H1 (cell line): ENCODE measurements around the gene TAT. TPM values are rescaled to one million over a fixed set of nuclear protein-coding genes. Genes with fewer than 3 reads are reported as not detected.

Experiments used
- CEBPB ChIP-seq: IDR thresholded peaks from 2 replicates; pipeline ENCODE4 v1.6.1; 2012; ENCODE audit warnings: low read depth, low read length
- HDAC2 ChIP-seq, 2 experiments: fragments of 300-600 bp in 1 of 2; sonication (generic) in 1 of 2; IDR thresholded peaks; 2 replicates each; pipeline ENCODE4 v1.6.1; 2011 to 2012; ENCODE audit warnings: low read depth in 2 of 2, low read length in 2 of 2, mild to moderate bottlenecking in 2 of 2, moderate library complexity in 2 of 2, borderline replicate concordance in 1 of 2, inconsistent platforms in 1 of 2
- JUND ChIP-seq: IDR thresholded peaks from 2 replicates; pipeline ENCODE4 v1.6.1; 2011; ENCODE audit warnings: mild to moderate bottlenecking, improper control_type of control experiment, low read length
- MAFK ChIP-seq: IDR thresholded peaks from 2 replicates; pipeline ENCODE4 v1.6.1; 2012; ENCODE audit warnings: low read depth, mild to moderate bottlenecking, improper control_type of control experiment, low read length
- MAX ChIP-seq: IDR thresholded peaks from 2 replicates; pipeline ENCODE4 v1.6.1; 2012; ENCODE audit warnings: inconsistent platforms
- SIN3A ChIP-seq, 2 experiments: IDR thresholded peaks in 1 of 2; conservative IDR thresholded peaks in 1 of 2; 2 replicates each; pipeline ENCODE4 v1.6.1; 2011 to 2012; ENCODE audit warnings: low read length in 2 of 2, improper control_type of control experiment in 1 of 2, low read depth in 1 of 2, mild to moderate bottlenecking in 1 of 2
- SIRT6 ChIP-seq: IDR thresholded peaks from one replicate; pipeline ENCODE4 v1.7.1; 2012; ENCODE audit warnings: low read length, inconsistent platforms
- SP1 ChIP-seq: IDR thresholded peaks from 2 replicates; pipeline ENCODE4 v1.6.1; 2011; ENCODE audit warnings: low read depth, low read length
- TBP ChIP-seq: IDR thresholded peaks from 2 replicates; pipeline ENCODE4 v1.6.1; 2011; ENCODE audit warnings: low read depth, low read length, improper control_type of control experiment
- polyA plus RNA-seq, 7 experiments: library from polyadenylated mRNA; depleted of rRNA in 3 of 7; stranded (reverse) in 5 of 7; unstranded in 2 of 7; fragments of >200 nt in 5 of 7; fragments of 200-250 nt in 2 of 7; gene quantifications; 1 replicate in 5 of 7; 2 replicates in 1 of 7; 4 replicates in 1 of 7; pipeline versions ENCODE4 v1.2.1 to v1.2.3, GENCODE V29; 2011 to 2013; ENCODE audit warnings: missing spikeins in 2 of 7, mixed read lengths in 2 of 7
- total RNA-seq: library from RNA; stranded (reverse); fragmentation: NEBNext Ultra II Directional; extraction: Animal tissue kit (Norgen Biotek cat#: 25700); gene quantifications from 2 replicates; pipeline ENCODE4 v1.2.1, GENCODE V29; 2021
- TF ChIP-seq, protein P1 (sequence below): fragments of 300-600 bp; sonication (generic); IDR thresholded peaks from 2 replicates; pipeline ENCODE4 v1.7.1; 2012; ENCODE audit warnings: low read length, moderate library complexity, mild to moderate bottlenecking, inconsistent platforms; ENCODE audit not compliant: insufficient replicate concordance

TAT gene
- total and polyA plus RNA-seq, 2 of the 8 experiments (the other 6 are each of a cell fraction or from before 2014, with no cell fraction given), result 0.03 TPM; not detected in 1

GRCh38 chr16:71526111-71526631 lies 50.7 kb downstream of the TAT start, which contains the start of gene CHST4 (continued):
- TF ChIP-seq, protein P1, sequence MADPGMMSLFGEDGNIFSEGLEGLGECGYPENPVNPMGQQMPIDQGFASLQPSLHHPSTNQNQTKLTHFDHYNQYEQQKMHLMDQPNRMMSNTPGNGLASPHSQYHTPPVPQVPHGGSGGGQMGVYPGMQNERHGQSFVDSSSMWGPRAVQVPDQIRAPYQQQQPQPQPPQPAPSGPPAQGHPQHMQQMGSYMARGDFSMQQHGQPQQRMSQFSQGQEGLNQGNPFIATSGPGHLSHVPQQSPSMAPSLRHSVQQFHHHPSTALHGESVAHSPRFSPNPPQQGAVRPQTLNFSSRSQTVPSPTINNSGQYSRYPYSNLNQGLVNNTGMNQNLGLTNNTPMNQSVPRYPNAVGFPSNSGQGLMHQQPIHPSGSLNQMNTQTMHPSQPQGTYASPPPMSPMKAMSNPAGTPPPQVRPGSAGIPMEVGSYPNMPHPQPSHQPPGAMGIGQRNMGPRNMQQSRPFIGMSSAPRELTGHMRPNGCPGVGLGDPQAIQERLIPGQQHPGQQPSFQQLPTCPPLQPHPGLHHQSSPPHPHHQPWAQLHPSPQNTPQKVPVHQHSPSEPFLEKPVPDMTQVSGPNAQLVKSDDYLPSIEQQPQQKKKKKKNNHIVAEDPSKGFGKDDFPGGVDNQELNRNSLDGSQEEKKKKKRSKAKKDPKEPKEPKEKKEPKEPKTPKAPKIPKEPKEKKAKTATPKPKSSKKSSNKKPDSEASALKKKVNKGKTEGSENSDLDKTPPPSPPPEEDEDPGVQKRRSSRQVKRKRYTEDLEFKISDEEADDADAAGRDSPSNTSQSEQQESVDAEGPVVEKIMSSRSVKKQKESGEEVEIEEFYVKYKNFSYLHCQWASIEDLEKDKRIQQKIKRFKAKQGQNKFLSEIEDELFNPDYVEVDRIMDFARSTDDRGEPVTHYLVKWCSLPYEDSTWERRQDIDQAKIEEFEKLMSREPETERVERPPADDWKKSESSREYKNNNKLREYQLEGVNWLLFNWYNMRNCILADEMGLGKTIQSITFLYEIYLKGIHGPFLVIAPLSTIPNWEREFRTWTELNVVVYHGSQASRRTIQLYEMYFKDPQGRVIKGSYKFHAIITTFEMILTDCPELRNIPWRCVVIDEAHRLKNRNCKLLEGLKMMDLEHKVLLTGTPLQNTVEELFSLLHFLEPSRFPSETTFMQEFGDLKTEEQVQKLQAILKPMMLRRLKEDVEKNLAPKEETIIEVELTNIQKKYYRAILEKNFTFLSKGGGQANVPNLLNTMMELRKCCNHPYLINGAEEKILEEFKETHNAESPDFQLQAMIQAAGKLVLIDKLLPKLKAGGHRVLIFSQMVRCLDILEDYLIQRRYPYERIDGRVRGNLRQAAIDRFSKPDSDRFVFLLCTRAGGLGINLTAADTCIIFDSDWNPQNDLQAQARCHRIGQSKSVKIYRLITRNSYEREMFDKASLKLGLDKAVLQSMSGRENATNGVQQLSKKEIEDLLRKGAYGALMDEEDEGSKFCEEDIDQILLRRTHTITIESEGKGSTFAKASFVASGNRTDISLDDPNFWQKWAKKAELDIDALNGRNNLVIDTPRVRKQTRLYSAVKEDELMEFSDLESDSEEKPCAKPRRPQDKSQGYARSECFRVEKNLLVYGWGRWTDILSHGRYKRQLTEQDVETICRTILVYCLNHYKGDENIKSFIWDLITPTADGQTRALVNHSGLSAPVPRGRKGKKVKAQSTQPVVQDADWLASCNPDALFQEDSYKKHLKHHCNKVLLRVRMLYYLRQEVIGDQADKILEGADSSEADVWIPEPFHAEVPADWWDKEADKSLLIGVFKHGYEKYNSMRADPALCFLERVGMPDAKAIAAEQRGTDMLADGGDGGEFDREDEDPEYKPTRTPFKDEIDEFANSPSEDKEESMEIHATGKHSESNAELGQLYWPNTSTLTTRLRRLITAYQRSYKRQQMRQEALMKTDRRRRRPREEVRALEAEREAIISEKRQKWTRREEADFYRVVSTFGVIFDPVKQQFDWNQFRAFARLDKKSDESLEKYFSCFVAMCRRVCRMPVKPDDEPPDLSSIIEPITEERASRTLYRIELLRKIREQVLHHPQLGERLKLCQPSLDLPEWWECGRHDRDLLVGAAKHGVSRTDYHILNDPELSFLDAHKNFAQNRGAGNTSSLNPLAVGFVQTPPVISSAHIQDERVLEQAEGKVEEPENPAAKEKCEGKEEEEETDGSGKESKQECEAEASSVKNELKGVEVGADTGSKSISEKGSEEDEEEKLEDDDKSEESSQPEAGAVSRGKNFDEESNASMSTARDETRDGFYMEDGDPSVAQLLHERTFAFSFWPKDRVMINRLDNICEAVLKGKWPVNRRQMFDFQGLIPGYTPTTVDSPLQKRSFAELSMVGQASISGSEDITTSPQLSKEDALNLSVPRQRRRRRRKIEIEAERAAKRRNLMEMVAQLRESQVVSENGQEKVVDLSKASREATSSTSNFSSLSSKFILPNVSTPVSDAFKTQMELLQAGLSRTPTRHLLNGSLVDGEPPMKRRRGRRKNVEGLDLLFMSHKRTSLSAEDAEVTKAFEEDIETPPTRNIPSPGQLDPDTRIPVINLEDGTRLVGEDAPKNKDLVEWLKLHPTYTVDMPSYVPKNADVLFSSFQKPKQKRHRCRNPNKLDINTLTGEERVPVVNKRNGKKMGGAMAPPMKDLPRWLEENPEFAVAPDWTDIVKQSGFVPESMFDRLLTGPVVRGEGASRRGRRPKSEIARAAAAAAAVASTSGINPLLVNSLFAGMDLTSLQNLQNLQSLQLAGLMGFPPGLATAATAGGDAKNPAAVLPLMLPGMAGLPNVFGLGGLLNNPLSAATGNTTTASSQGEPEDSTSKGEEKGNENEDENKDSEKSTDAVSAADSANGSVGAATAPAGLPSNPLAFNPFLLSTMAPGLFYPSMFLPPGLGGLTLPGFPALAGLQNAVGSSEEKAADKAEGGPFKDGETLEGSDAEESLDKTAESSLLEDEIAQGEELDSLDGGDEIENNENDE, result peak; percentile 61
- TF ChIP-seq CEBPB (0 out of 2 replicates have a peak, but pooled peaks have one; percentile 22), SIRT6 (no peak), HDAC2 (IDR thresholded peaks at IDR 0.05; ENCODE audit: borderline replicate concordance in 1 of 2, low read depth in 2 of 2, low read length in 2 of 2) (no peak), SP1 (peak; percentile 63), SIN3A (conservative IDR thresholded peaks at IDR 0.05 in 1 of 2, IDR thresholded peaks at IDR 0.05 in 1 of 2; ENCODE audit: low read depth in 1 of 2, low read length in 2 of 2) (peak in 1 of 2 experiments; percentile 78; a peak in 2 of 4 replicates), TBP (peak; percentile 74), MAX (peak; percentile 88), MAFK (no peak), JUND (peak; percentile 93)
- TF ChIP-seq, all 59 proteins: peak for 14
